IMR-90 (cell line): ENCODE measurements around the gene SLC35C1. TPM values are rescaled to one million over a fixed set of nuclear protein-coding genes. Genes with fewer than 3 reads are reported as not detected.
A peak's percentile ranks its signal among the peaks of the same experiment; 100 is the strongest.

Experiments
- ATAC-seq: fragments of 200-7000 bp; cut with Tn5 transposase; 2 replicates; pipeline ENCODE4 v1.9.1; 2020; ENCODE audit warnings: low read depth, mild to moderate bottlenecking, moderate library complexity
- BruUV-seq: library from RNA; stranded (reverse); fragments of 400-500 nt; replicated peaks from 2 replicates; lab custom pipeline; 2021; lab: Mats Ljungman, UMichigan
- CTCF ChIA-PET: fragments of 300-600 bp; formaldehyde crosslinking; extraction: SDS; loops from one replicate; lab custom pipeline; 2021; ENCODE audit warnings: antibody characterized with exemption; lab: Yijun Ruan, JAX
- POLR2A ChIA-PET: fragments of 300-600 bp; sonication (Branson Sonifier 250); formaldehyde crosslinking; loops from one replicate; lab custom pipeline; 2022; ENCODE audit warnings: antibody characterized with exemption; ENCODE audit not compliant: unreplicated experiment; lab: Charles Lee
- DNase-seq: peaks from one replicate; pipeline ENCODE4 v3.0.0; 2013
- H2AFZ ChIP-seq: replicated peaks from 2 replicates; pipeline ENCODE3; 2013; ENCODE audit warnings: low read length, mild to moderate bottlenecking; ENCODE audit not compliant: poor library complexity
- H2AK5ac ChIP-seq: 2 replicates; pipeline ENCODE4 v1.6.1; 2013; ENCODE audit warnings: low read depth, low read length, inconsistent platforms
- H2AK9ac ChIP-seq: replicated peaks from 2 replicates; pipeline ENCODE3; 2013; ENCODE audit warnings: mild to moderate bottlenecking, low read depth, low read length, moderate library complexity; ENCODE audit not compliant: poor library complexity
- H2BK120ac ChIP-seq: 2 replicates; pipeline ENCODE4 v1.6.1; 2013; ENCODE audit warnings: low read depth, low read length, inconsistent platforms
- H2BK15ac ChIP-seq: 3 replicates; pipeline ENCODE4 v1.6.1; 2013; ENCODE audit warnings: low read depth, low read length, inconsistent platforms
- H2BK20ac ChIP-seq: 2 replicates; pipeline ENCODE4 v1.6.1; 2013; ENCODE audit warnings: low read depth, mild to moderate bottlenecking, inconsistent platforms, low read length, moderate library complexity
- H2BK5ac ChIP-seq: 2 replicates; pipeline ENCODE4 v1.6.1; 2013; ENCODE audit warnings: mild to moderate bottlenecking, low read depth, low read length, inconsistent platforms; ENCODE audit not compliant: poor library complexity, severe bottlenecking
- H3K14ac ChIP-seq: replicated peaks from 2 replicates; pipeline ENCODE4 v1.6.1; 2013; ENCODE audit warnings: low read depth, low read length, inconsistent platforms
- H3K18ac ChIP-seq: 2 replicates; pipeline ENCODE4 v1.6.1; 2013; ENCODE audit warnings: low read depth, low read length, control low read depth
- H3K23ac ChIP-seq: 2 replicates; pipeline ENCODE4 v1.6.1; 2013; ENCODE audit warnings: low read depth, low read length, inconsistent platforms
- H3K27ac ChIP-seq: 2 replicates; pipeline ENCODE4 v1.5.1; 2013; ENCODE audit warnings: mild to moderate bottlenecking, control low read depth, low read length; ENCODE audit not compliant: insufficient read depth
- H3K27me3 ChIP-seq: 2 replicates; pipeline ENCODE4 v1.6.1; 2013; ENCODE audit warnings: low read length; ENCODE audit not compliant: control insufficient read depth, insufficient read depth
- H3K36me3 ChIP-seq: 2 replicates; pipeline ENCODE4 v1.6.1; 2013; ENCODE audit warnings: low read length, mixed read lengths; ENCODE audit not compliant: control insufficient read depth, insufficient read depth
- H3K4ac ChIP-seq: 2 replicates; pipeline ENCODE4 v1.6.1; 2013; ENCODE audit warnings: low read depth, low read length, inconsistent platforms
- H3K4me1 ChIP-seq: 2 replicates; pipeline ENCODE4 v1.6.1; 2013; ENCODE audit warnings: low read length, mixed read lengths; ENCODE audit not compliant: control insufficient read depth, insufficient read depth
- H3K4me2 ChIP-seq: 2 replicates; pipeline ENCODE4 v1.6.1; 2013; ENCODE audit warnings: low read depth, mild to moderate bottlenecking, control low read depth, low read length, moderate library complexity
- H3K4me3 ChIP-seq: 2 replicates; pipeline ENCODE4 v1.5.1; 2013; ENCODE audit warnings: low read depth, mild to moderate bottlenecking, control low read depth, low read length, moderate library complexity; ENCODE audit not compliant: insufficient read depth
- H3K56ac ChIP-seq: 2 replicates; pipeline ENCODE4 v1.6.1; 2013; ENCODE audit warnings: low read length, inconsistent platforms; ENCODE audit not compliant: insufficient read depth; ENCODE audit errors: extremely low read depth
- H3K79me1 ChIP-seq, 2 experiments: 2 replicates each; pipeline ENCODE4 v1.6.1; 2013; ENCODE audit warnings: low read length in 2 of 2, inconsistent platforms in 1 of 2, low read depth in 1 of 2
- H3K9ac ChIP-seq: 2 replicates; pipeline ENCODE4 v1.6.1; 2013; ENCODE audit warnings: low read depth, low read length, control low read depth
- H3K9me1 ChIP-seq: 2 replicates; pipeline ENCODE4 v1.6.1; 2013; ENCODE audit warnings: low read length, inconsistent platforms; ENCODE audit not compliant: insufficient read depth
- H3K9me3 ChIP-seq: 2 replicates; pipeline ENCODE4 v1.6.1; 2013; ENCODE audit warnings: low read length; ENCODE audit not compliant: control insufficient read depth, insufficient read depth
- H4K20me1 ChIP-seq: 2 replicates; pipeline ENCODE4 v1.6.1; 2013; ENCODE audit warnings: low read length, inconsistent platforms; ENCODE audit not compliant: insufficient read depth
- H4K5ac ChIP-seq: 2 replicates; pipeline ENCODE4 v1.6.1; 2013; ENCODE audit warnings: mild to moderate bottlenecking, low read depth, low read length, control low read depth
- H4K8ac ChIP-seq, 2 experiments: 2 replicates each; pipeline ENCODE4 v1.6.1; 2013; ENCODE audit warnings: low read depth in 2 of 2, low read length in 2 of 2, control low read depth in 1 of 2, inconsistent platforms in 1 of 2
- H4K91ac ChIP-seq: 2 replicates; pipeline ENCODE4 v1.6.1; 2013; ENCODE audit warnings: low read depth, low read length, inconsistent platforms; ENCODE audit not compliant: insufficient read depth
- BHLHE40 ChIP-seq: fragments of 150-350 bp; IDR thresholded peaks from 2 replicates; pipeline ENCODE4 v1.6.1; 2016; ENCODE audit warnings: mild to moderate bottlenecking, low read depth, low read length
- CHD1 ChIP-seq: IDR thresholded peaks from 2 replicates; pipeline ENCODE4 v1.6.1; 2012; ENCODE audit warnings: low read depth, low read length, improper control_type of control experiment
- CTCF ChIP-seq: conservative IDR thresholded peaks from 2 replicates; pipeline ENCODE4 v1.5.1; 2012; ENCODE audit warnings: mild to moderate bottlenecking, low read depth, low read length, improper control_type of control experiment
- ELK1 ChIP-seq: fragments of 150-350 bp; IDR thresholded peaks from 2 replicates; pipeline ENCODE4 v1.6.1; 2016; ENCODE audit warnings: low read depth, mild to moderate bottlenecking, low read length, moderate library complexity, borderline replicate concordance
- FOS ChIP-seq: fragments of 150-350 bp; IDR thresholded peaks from 2 replicates; pipeline ENCODE4 v1.6.1; 2016; ENCODE audit warnings: low read depth, low read length
- MAFK ChIP-seq: IDR thresholded peaks from 2 replicates; pipeline ENCODE4 v1.6.1; 2012; ENCODE audit warnings: low read depth, low read length, improper control_type of control experiment
- MAZ ChIP-seq: IDR thresholded peaks from 2 replicates; pipeline ENCODE4 v1.6.1; 2012; ENCODE audit warnings: low read depth, mild to moderate bottlenecking, low read length, improper control_type of control experiment, moderate library complexity, borderline replicate concordance
- MXI1 ChIP-seq: IDR thresholded peaks from 2 replicates; pipeline ENCODE4 v1.6.1; 2012; ENCODE audit warnings: low read depth, mild to moderate bottlenecking, low read length, moderate library complexity, borderline replicate concordance
- RAD21 ChIP-seq: IDR thresholded peaks from 2 replicates; pipeline ENCODE4 v1.6.1; 2012; ENCODE audit warnings: low read length, improper control_type of control experiment
- RCOR1 ChIP-seq: IDR thresholded peaks from 2 replicates; pipeline ENCODE4 v1.6.1; 2012; ENCODE audit warnings: mild to moderate bottlenecking, low read length, improper control_type of control experiment; ENCODE audit not compliant: insufficient replicate concordance
- RFX5 ChIP-seq: IDR thresholded peaks from 2 replicates; pipeline ENCODE4 v1.8.0; 2012; ENCODE audit warnings: low read depth, mild to moderate bottlenecking, low read length, moderate library complexity
- USF2 ChIP-seq: fragments of 150-350 bp; IDR thresholded peaks from 2 replicates; pipeline ENCODE4 v1.6.1; 2017; ENCODE audit warnings: mild to moderate bottlenecking, antibody characterized with exemption, low read length, low read depth
- WGBS, 2 experiments: methylation state at CpG; one replicate each; pipeline versions ENCODE4 v1.1.5 to v1.1.7; 2013; ENCODE audit warnings: missing lambda C conversion rate in 2 of 2; ENCODE audit not compliant: insufficient read length in 1 of 2; ENCODE audit errors: extremely low coverage in 2 of 2; 5-methylcytosine and 5-hydroxymethylcytosine counted together
- dilution Hi-C: fragments of 300-500 bp; cut with HindIII; formaldehyde crosslinking; loops from one replicate; pipeline ENCODE4 v1.14.3; 2018; ENCODE audit warnings: low sequenced_read_pairs; ENCODE audit not compliant: unreplicated experiment
- in situ Hi-C: fragments of 300-500 bp; cut with MboI; formaldehyde crosslinking; loops from 3 replicates; pipeline ENCODE4 v1.14.3; 2019; ENCODE audit warnings: low sequenced_read_pairs, inconsistent platforms, mixed read lengths
- intact Hi-C: fragments of 100-400 bp; cut with micrococcal nuclease; formaldehyde crosslinking; loops from 2 replicates; pipeline ENCODE4 v1.10.0; 2022
- polyA plus RNA-seq, 3 experiments: library from polyadenylated mRNA; depleted of rRNA; stranded (reverse); fragments of >200 nt; gene quantifications; 2 replicates each; pipeline ENCODE4 v1.2.3, GENCODE V29; 2012; ENCODE audit warnings: low replicate concordance in 1 of 3
- total RNA-seq: library from RNA; depleted of rRNA; stranded (reverse); fragments of >200 nt; gene quantifications from 2 replicates; pipeline ENCODE4 v1.2.3, GENCODE V29; 2012

The SLC35C1 gene
- total and polyA plus RNA-seq, 2 of the 4 experiments (the other 2 are of a cell fraction): 4.3 to 27.1 TPM

GRCh38 chr11:45820211-45820857, 15.4 kb downstream of the SLC35C1 start:
- ChIA-PET POLR2A (no interaction called here), CTCF (no interaction called here)
- intact Hi-C loops (no loop called here), dilution Hi-C loops (no loop called here), in situ Hi-C loops (loop anchor here (25.0 kb wide), 1 partner anchor 1258 kb away; the partner anchor contains the start of gene CD82)
- Histone ChIP-seq H4K20me1 (no peaks in the 10 kb centered on the region; the same call in 1 of the 2 replicates), H3K18ac (no peak overlapping the region), H3K56ac (no peak overlapping the region), H3K14ac (no peak overlapping the region), H3K9me1 (no peaks in the 10 kb centered on the region; the same call in 1 of the 2 replicates), H2BK5ac (no peak overlapping the region), H2AFZ (no peak overlapping the region), H2AK9ac (no peak overlapping the region), H3K27ac (no peak overlapping the region), H3K4me1 (peaks cover 8% of the 10 kb centered on the region; the same call in 1 of the 2 replicates), H3K36me3 (no peaks in the 10 kb centered on the region), H3K79me1 (no peaks in the 10 kb centered on the region), H3K9ac (no peak overlapping the region), H4K91ac (no peak overlapping the region), H2AK5ac (no peak overlapping the region), H3K23ac (no peak overlapping the region), H3K4me3 (no peak overlapping the region), H4K5ac (no peak overlapping the region), H3K4ac (no peak overlapping the region), H3K27me3 (no peaks in the 10 kb centered on the region; the same call in 1 of the 2 replicates), H4K8ac (no peak overlapping the region), H2BK15ac (no peak overlapping the region), H2BK20ac (no peak overlapping the region), H3K4me2 (no peak overlapping the region), H2BK120ac (no peak overlapping the region), H3K9me3 (0 out of 2 replicates have a peak, but pooled peaks cover 2% of the 10 kb centered on the region)
- ATAC-seq (peak; percentile 27; the same call in 1 of the 2 replicates), DNase-seq (no peak)
- BruUV-seq: no TSS peak
- WGBS, 2 experiments: 50% methylated on average over 1 of the region's 5 CpGs; no CpG with 5 or more reads in 1 of the 2 experiments
- TF ChIP-seq MAZ (no peak), RCOR1 (no peak), CTCF (no peak), FOS (no peak), CHD1 (no peak), RAD21 (no peak), BHLHE40 (no peak), MAFK (no peak), ELK1 (no peak), MXI1 (no peak), USF2 (no peak), RFX5 (no peak)
